Naive B cell (primary cell): ENCODE results near the gene FOXM1. TPM values are rescaled to one million over a fixed set of nuclear protein-coding genes. Genes with fewer than 3 reads are reported as not detected.

Experiments used
- ATAC-seq, 2 donors: fragments of 150-1000 bp; cut with Tn5 transposase; 2 replicates each; pipeline ENCODE4 v1.10.0; 2021; ENCODE audit warnings: low read depth in 2 of 2, mild to moderate bottlenecking in 2 of 2, moderate library complexity in 2 of 2
- DNase-seq: peaks from one replicate; pipeline ENCODE4 v3.0.0; 2022
- H3K27ac Mint-ChIP-seq, 6 donors: one replicate each; pipeline ENCODE4 v1.8.0; 2020 to 2022; ENCODE audit warnings: mild to moderate bottlenecking in 6 of 6, mixed read lengths in 6 of 6, moderate library complexity in 5 of 6, inconsistent platforms in 2 of 6
- H3K27me3 Mint-ChIP-seq, 3 donors: one replicate each; pipeline ENCODE4 v1.8.0; 2021 to 2022; ENCODE audit warnings: mixed read lengths in 3 of 3, mild to moderate bottlenecking in 1 of 3
- H3K36me3 Mint-ChIP-seq, 2 donors: one replicate each; pipeline ENCODE4 v1.8.0; 2020 to 2022; ENCODE audit warnings: mixed read lengths in 2 of 2, inconsistent platforms in 1 of 2, mild to moderate bottlenecking in 1 of 2
- H3K4me1 Mint-ChIP-seq, 3 donors: one replicate each; pipeline ENCODE4 v1.8.0; 2020 to 2022; ENCODE audit warnings: mixed read lengths in 3 of 3, inconsistent platforms in 1 of 3, mild to moderate bottlenecking in 1 of 3, moderate library complexity in 1 of 3
- H3K4me3 Mint-ChIP-seq, 8 donors: one replicate each; pipeline ENCODE4 v1.8.0; 2020 to 2022; ENCODE audit warnings: mild to moderate bottlenecking in 8 of 8, mixed read lengths in 8 of 8, moderate library complexity in 8 of 8, inconsistent platforms in 2 of 8
- H3K9me3 Mint-ChIP-seq, 7 donors: one replicate each; pipeline ENCODE4 v1.8.0; 2020 to 2022; ENCODE audit warnings: mixed read lengths in 7 of 7, mild to moderate bottlenecking in 5 of 7, inconsistent platforms in 2 of 7, moderate library complexity in 1 of 7
- polyA plus RNA-seq, 6 donors: library from polyadenylated mRNA; unstranded; fragments of 300-500 nt; fragmentation: Illumina TruSeq; gene quantifications; one replicate each; pipeline ENCODE4 v1.2.3, GENCODE V29; 2021; ENCODE audit warnings: low read depth in 6 of 6

Gene FOXM1
- polyA plus RNA-seq, 6 donors from 2014 or later = 0.08 TPM; not detected in 5

DNA sequence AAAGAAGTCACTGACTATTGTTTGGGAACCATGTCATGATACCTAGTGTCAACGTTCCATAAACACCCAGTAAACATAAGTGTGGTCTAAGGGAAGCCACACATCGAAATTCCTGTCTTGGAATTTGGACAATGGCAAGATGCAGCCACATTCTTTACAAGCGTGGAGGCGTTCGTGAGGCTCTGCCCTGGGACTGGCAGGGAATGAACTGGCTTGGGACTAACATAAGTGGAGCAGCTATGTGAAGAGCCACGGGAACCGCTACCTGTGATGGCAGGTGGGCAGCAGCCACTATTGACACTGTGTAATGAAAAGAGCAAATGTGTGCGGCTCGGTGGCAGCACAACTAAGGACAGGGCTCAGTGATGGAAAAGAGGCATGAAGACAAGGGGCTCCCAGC lies 32.2 kb downstream of the FOXM1 start:
- Mint-ChIP-seq H3K36me3 (peaks cover 0 to 24% of the 10 kb centered on the region in 2 donors), H3K27ac (no peak overlapping the region), H3K9me3 (no peaks in the 10 kb centered on the region), H3K27me3 (no peaks in the 10 kb centered on the region), H3K4me3 (no peak overlapping the region), H3K4me1 (peaks cover 0 to 4% (median 2%) of the 10 kb centered on the region in 3 donors)
- no peak for ATAC-seq
- DNase-seq = no peak

DNA sequence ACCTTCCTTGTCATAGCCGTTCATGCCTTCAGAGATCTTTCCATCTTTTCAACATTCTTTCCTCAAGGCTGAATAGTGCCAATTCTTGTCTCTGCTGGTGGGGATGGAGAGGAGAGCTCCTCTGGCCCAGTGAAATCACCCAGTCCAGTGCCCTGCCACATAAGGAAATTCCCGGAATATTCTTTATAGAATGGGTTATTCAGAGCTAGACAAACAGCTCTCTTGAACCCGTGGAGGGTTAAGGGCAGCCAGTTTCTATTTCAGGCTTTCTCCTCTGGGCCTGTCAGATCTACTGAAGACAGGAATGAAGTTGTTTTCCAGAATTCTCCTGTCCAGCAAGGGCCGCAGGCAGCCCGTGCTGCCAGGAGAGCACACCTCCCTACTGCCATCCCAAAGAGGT lies 34.0 kb downstream of the FOXM1 start:
- Mint-ChIP-seq H3K4me1 (peaks cover 0 to 4% (median 2%) of the 10 kb centered on the region in 3 donors), H3K4me3 (no peak overlapping the region), H3K9me3 (no peaks in the 10 kb centered on the region), H3K27me3 (no peaks in the 10 kb centered on the region), H3K36me3 (peaks cover 6 to 17% of the 10 kb centered on the region in 2 donors), H3K27ac (no peak overlapping the region)
- DNase-seq = no peak
- ATAC-seq = no peak

DNA sequence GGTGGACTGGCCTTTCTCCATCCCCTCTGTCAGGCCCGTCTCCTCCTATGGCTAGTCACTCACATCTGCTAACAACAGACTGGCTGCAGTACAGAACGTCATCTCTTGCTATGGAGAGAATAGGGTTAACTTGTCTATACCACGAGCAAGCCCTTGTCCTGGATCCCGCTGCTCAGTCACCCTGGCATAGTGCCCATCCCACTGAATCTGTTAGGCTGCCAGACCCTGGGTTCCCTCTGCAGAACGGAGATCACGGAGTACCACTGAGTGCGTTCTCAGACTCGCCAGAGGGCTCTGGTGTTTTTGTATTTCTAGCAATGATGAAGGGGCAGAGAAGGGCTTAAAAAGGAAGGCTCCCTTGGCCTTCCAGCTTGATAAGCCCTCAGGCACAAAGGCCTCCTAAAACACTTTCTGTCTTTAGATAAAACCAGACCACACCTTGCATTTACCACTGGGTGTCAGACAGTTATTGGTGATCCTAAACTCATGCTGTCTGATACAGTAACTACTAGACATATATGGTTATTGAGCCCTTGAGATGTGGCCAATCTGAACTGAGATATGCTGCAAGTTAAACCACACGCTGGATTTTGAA lies 35.8 kb downstream of the FOXM1 start:
- ATAC-seq (no peak), DNase-seq (no peak)
- Mint-ChIP-seq H3K27ac (no peak overlapping the region), H3K27me3 (no peaks in the 10 kb centered on the region), H3K9me3 (no peaks in the 10 kb centered on the region), H3K36me3 (peaks cover 6 to 9% of the 10 kb centered on the region in 2 donors), H3K4me3 (no peak overlapping the region), H3K4me1 (peaks cover 0 to 4% (median 2%) of the 10 kb centered on the region in 3 donors)

DNA sequence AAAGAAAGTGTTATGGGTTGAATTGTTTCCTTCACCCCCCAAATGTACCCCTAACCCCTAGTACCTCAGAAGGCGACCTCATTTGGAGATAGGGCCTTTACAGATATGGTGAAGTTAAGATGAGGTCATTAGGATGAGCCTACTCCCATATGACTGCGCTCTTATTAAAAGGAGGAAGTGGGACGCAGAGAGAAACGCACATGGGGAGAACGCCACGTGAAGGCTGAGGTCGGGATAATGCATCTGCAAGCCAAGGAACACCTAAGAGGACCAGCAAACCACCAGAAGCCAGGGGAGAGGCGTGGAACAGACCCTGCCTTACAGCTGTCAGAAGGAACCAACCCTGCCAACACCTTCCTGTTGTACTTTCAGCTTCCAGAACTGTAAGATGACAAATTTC lies 40.4 kb downstream of the FOXM1 start:
- Mint-ChIP-seq H3K9me3 (no peaks in the 10 kb centered on the region), H3K4me1 (peaks cover 3 to 11% (median 10%) of the 10 kb centered on the region in 3 donors), H3K27ac (no peak overlapping the region), H3K27me3 (no peaks in the 10 kb centered on the region), H3K4me3 (no peak overlapping the region), H3K36me3 (peaks cover 10 to 20% of the 10 kb centered on the region in 2 donors)
- DNase-seq (no peak), ATAC-seq (no peak)

DNA sequence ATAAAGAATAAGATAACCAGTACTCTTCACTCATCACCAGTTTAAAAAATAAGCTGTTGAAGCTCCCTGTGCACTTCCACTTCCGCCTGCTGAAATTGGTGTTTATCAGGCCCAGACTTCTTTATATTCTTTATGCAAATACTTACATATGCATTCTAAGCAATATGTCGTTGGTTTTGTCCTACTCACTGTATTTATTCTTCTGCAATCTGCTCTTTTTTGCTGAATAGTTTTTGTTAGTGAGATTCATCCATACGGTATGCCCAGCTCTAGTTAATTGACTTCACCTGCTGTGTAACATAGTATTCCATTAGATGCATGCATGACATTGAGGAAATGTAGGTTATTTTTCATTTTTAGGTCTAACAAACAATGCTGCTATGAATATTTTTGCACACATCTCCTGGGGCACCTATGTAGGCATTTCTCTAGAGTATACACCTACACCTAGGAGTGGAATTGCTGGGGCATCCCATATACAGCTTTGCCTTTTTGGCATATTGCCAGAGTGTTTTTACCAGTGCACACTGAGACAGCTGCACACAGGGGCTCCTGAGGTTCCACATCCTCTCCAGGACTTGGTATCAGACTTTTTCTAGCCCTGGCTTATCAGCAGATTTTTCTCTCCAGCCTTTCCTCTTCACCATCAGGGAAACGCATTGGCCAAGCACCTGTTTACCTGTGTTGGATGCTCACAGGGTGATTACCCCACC lies 41.1 kb downstream of the FOXM1 start:
- H3K4me1 Mint-ChIP-seq = peaks cover 3 to 11% (median 10%) of the 10 kb centered on the region in 3 donors
- no peak for ATAC-seq
- H3K27ac Mint-ChIP-seq = peak overlapping the region in 1 of 6 donors; percentile 55
- no peak for DNase-seq
- H3K36me3 Mint-ChIP-seq = peaks cover 12 to 24% of the 10 kb centered on the region in 2 donors
- H3K27me3 Mint-ChIP-seq = no peaks in the 10 kb centered on the region
- H3K9me3 Mint-ChIP-seq = no peaks in the 10 kb centered on the region
- no peak overlapping the region for H3K4me3 Mint-ChIP-seq

DNA sequence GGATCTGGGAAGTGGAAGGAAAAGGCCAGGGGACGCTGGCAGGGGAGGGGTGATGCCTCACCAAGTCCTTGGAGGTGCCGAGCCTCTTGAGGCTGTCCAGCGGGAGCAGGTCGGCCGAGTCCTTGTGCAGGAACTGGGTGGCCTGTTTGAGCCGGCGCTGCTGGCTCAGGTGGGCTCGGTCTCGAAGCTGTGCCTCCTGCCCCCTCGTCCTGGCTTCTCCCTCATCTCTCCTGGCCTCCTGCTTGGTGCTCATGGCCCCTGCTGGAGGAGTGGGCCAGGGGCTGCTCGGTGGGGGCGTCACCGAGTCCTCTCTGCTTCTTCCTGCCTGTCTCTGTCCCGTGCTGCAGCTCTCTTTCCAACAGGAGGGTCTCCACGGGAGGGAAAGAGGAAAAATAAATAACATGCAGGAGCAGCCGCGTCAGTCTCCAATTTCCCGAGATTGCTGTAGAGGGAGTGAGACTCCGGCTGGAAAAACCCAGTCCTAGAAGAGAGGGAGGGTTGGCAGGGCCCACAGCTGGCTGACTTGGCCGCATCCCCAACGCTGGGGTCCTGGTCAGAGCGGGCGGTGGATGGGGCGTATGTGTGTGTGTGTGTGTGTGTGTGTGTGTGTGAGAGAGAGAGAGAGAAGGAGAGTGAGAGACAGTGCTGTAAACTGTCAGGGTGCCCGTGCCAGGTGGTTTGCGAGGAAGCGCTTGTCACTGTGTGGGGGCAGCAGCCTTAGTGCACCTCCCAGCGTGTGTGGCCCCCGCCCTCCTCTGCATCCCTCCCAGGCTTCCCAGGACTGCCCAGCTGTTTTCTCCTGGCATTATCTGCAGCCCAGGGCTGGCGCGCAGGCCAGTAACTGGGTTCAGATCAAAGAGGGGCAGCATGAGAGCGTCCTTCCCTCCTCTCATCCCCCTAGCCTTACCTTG lies 42.1 kb downstream of the FOXM1 start, which contains the start of gene NRIP2:
TSS of gene NRIP2 (minus strand) at position 455 of the 911 bp plus-strand sequence. CDS start at position 403, 52 bp downstream.
- peaks cover 3 to 11% (median 9%) of the 10 kb centered on the region in 3 donors for H3K4me1 Mint-ChIP-seq
- H3K4me3 Mint-ChIP-seq = no peak within 1 kb of the TSS
- no peaks in the 10 kb centered on the region for H3K9me3 Mint-ChIP-seq
- no peak for ATAC-seq
- no peak for DNase-seq
- H3K36me3 Mint-ChIP-seq = peaks cover 12 to 23% of the 10 kb centered on the region in 2 donors
- peak within 1 kb of the TSS in 4 of 6 donors; percentile 3 to 97 (median 40) for H3K27ac Mint-ChIP-seq
- no peaks in the 10 kb centered on the region for H3K27me3 Mint-ChIP-seq

DNA sequence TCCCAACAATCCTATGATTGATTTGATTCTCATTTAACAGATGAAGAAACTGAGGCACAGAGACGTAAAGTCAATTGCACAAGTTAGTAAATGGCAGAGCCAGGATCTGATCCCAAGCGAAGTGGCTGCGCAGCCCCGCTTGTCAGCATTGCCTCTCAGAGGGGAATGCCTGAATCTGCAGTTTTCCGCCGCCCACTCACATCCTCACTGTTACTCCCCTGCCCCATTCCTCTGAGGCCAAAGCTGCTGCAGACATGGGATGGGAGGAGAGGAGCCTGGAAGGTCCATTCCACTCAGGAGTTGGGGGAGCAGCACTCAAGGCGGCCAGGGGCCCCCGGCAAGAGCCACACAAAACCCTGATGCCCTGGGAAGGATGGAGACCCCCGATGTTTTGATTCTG lies 43.2 kb downstream of the FOXM1 start:
- Mint-ChIP-seq H3K4me1 (peaks cover 3 to 11% (median 8%) of the 10 kb centered on the region in 3 donors), H3K36me3 (peaks cover 16 to 22% of the 10 kb centered on the region in 2 donors), H3K9me3 (no peaks in the 10 kb centered on the region), H3K27ac (no peak overlapping the region), H3K4me3 (no peak overlapping the region), H3K27me3 (no peaks in the 10 kb centered on the region)
- ATAC-seq (no peak), DNase-seq (no peak)

DNA sequence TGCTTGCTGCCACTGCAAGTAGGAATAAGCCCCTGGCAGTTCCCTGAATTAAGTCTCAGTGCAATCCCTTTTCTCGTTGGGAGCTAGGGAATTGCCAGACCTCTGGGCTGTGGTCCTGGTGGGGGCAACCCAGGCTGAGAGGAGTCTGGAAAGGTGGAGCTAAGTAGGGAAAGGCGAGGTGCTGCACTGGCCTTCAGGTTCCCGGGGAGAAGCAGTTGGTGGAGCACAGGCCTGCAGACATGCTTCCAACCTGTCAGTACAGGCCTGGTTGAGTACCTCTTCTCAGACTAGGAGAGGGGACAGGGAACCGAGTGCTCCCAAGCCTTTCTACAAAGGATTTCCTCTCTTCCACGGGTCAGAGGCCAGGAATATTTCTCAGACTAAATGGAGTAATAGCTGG lies 43.6 kb downstream of the FOXM1 start:
- ATAC-seq (no peak), DNase-seq (no peak)
- H3K27me3 Mint-ChIP-seq = no peaks in the 10 kb centered on the region
- H3K9me3 Mint-ChIP-seq = no peaks in the 10 kb centered on the region
- H3K36me3 Mint-ChIP-seq = peaks cover 15 to 26% of the 10 kb centered on the region in 2 donors
- H3K27ac Mint-ChIP-seq = peak overlapping the region in 1 of 6 donors; percentile 11
- no peak overlapping the region for H3K4me3 Mint-ChIP-seq
- H3K4me1 Mint-ChIP-seq = peaks cover 3 to 11% (median 8%) of the 10 kb centered on the region in 3 donors

DNA sequence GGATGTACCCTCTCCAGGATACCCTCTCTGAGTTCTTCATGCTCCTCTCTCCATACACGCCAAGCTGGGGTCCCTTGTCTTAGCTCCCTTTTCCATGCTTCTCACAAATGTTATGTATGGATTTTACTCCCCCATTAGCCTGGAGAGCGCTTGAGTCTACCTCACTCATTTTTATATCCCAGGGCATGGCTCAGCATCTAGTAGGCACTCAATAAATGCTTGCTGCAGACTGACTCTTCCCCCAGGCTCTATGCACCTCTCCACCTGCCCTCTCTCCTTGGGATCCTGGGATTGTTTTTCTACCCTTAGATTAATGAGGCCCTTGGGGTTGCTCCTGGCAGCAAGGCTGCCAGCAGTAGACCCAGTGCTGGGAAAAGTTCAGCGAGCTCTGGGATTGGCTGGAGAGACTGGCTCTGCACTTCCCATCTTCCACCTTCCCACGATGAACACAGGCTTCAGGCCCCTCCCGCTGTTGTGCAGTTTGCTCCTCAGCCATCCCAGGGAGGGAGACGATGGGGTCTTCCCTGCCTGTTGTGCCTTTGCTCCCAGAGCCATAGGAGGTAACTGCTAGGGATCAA lies 44.3 kb downstream of the FOXM1 start:
- H3K27ac Mint-ChIP-seq = peak overlapping the region in 2 of 6 donors; percentile 13 to 57
- H3K4me1 Mint-ChIP-seq = peaks cover 3 to 11% (median 8%) of the 10 kb centered on the region in 3 donors
- H3K36me3 Mint-ChIP-seq = peaks cover 16 to 26% of the 10 kb centered on the region in 2 donors
- H3K9me3 Mint-ChIP-seq = no peaks in the 10 kb centered on the region
- DNase-seq = no peak
- no peak for ATAC-seq
- H3K4me3 Mint-ChIP-seq = no peak overlapping the region
- no peaks in the 10 kb centered on the region for H3K27me3 Mint-ChIP-seq

DNA sequence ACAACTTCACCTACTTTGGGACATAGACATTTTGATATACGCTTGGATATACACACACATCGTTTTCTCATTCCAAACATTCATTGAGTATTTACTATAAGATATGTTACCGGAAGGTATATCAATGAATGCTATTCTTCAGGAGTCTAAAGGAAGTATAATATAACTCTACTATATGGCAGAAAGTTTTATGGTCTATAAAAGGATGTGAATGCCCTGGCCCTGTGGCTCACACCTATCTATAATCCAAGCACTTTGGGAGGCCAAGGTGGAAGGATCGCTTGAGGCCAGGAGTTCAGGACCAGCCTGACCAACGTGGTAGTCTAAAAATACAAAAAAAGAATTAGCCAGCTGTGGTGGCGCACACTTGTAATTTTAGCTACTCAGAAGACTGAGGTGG lies 47.7 kb downstream of the FOXM1 start:
- Mint-ChIP-seq H3K36me3 (peaks cover 30 to 38% of the 10 kb centered on the region in 2 donors), H3K27ac (peak overlapping the region in 1 of 6 donors; percentile 69), H3K9me3 (no peaks in the 10 kb centered on the region), H3K27me3 (no peaks in the 10 kb centered on the region), H3K4me3 (no peak overlapping the region), H3K4me1 (peaks cover 0 to 14% (median 7%) of the 10 kb centered on the region in 3 donors)
- DNase-seq (no peak), ATAC-seq (no peak)

DNA sequence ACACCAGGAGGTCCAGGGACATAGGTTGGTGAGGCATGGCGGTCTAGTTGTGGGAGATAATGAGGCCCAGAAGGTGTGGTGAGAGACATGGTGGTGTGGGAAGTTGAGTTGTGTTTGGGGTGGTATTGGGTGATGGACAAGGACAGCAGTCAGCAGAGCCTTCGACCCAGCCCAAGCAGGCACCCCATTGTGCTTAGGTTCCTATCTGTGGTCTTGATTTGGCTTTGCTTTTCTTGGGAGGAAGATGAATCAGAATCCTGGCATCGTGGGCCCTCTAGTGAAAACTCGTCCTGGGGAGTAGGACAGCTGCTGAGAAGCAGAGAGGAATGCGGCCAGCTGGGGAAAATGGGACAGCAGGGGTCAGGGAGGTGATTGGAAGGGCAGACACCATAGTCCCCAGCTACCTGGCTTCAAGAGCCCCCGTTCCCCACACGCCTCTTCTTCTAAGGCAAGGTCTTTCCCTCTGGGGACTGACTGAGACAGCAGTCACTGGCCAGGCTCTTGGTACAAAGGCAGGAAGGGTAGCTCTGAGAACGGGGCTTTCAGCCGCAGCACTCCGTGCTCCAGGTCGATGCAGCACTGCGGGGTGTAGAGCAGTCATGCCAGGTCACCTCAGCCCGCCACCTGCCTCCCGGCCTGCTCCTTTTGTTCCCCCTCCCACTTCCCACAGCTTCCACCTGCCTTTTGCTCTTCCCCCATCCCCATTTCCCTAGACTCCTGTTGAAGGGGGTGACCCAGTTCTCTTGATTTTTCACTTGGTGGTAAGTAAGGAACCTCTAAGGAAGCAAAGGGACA lies 50.1 kb downstream of the FOXM1 start:
- H3K36me3 Mint-ChIP-seq = peaks cover 33 to 38% of the 10 kb centered on the region in 2 donors
- no peak for ATAC-seq
- peak overlapping the region in 1 of 6 donors; percentile 38 for H3K27ac Mint-ChIP-seq
- no peak for DNase-seq
- H3K9me3 Mint-ChIP-seq = no peaks in the 10 kb centered on the region
- H3K4me1 Mint-ChIP-seq = peaks cover 0 to 17% (median 7%) of the 10 kb centered on the region in 3 donors
- no peaks in the 10 kb centered on the region for H3K27me3 Mint-ChIP-seq
- no peak overlapping the region for H3K4me3 Mint-ChIP-seq

DNA sequence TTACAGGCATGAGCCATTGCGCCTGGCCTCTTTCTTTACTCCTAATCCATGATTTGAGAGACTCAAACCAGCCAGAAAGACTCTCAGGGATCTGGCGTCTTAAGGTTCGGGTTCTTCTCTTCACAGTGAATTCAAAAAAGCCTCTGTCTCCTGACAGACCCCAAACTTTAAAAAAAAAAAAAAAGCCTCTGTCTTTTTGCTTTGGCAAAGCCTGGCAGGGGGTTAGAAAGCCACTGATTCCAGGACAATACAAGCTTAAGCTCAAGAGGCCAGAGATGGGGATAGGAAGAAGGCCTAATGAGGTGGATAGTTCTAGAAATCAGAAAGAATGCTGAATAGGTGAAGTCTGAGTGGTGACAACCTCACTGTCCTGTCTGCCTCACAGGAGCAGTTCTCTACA lies 50.9 kb downstream of the FOXM1 start:
- ATAC-seq = no peak
- peaks cover 28 to 30% of the 10 kb centered on the region in 2 donors for H3K36me3 Mint-ChIP-seq
- peak overlapping the region in 1 of 6 donors; percentile 9 for H3K27ac Mint-ChIP-seq
- H3K4me1 Mint-ChIP-seq = peaks cover 0 to 17% (median 7%) of the 10 kb centered on the region in 3 donors
- no peaks in the 10 kb centered on the region for H3K9me3 Mint-ChIP-seq
- no peaks in the 10 kb centered on the region for H3K27me3 Mint-ChIP-seq
- DNase-seq = no peak
- H3K4me3 Mint-ChIP-seq = no peak overlapping the region
